HepG2 (cell line): Measurements from ENCODE around the gene MNT. TPM values are rescaled to one million over a fixed set of nuclear protein-coding genes. Genes with fewer than 3 reads are reported as not detected.

ENCODE experiments used
- ATAC-seq: fragments of 200-7000 bp; cut with Tn5 transposase; 3 replicates; pipeline ENCODE4 v1.9.1; 2020; ENCODE audit warnings: mild to moderate bottlenecking, moderate library complexity
- BruUV-seq: library from RNA; stranded (reverse); fragments of 400-500 nt; replicated peaks from 2 replicates; lab custom pipeline; 2021; lab: Mats Ljungman, UMichigan
- CTCF ChIA-PET: fragments of 300-600 bp; formaldehyde crosslinking; extraction: SDS; loops from one replicate; lab custom pipeline; 2021; ENCODE audit warnings: low total read pairs, inconsistent platforms, low intra/inter-chr PET ratio; lab: Yijun Ruan, JAX
- POLR2A ChIA-PET: fragments of 350-600 bp; sonication (Branson Sonifier 250); formaldehyde crosslinking; loops from one replicate; lab custom pipeline; 2020; ENCODE audit warnings: antibody characterized with exemption, inconsistent platforms; lab: Yijun Ruan, JAX
- DNase-seq: peaks from one replicate; pipeline ENCODE4 v3.0.0-alpha.2; 2015; ENCODE audit warnings: low spot score
- FAIRE-seq: peaks from 3 replicates; lab custom pipeline; 2011; peaks lifted over from hg19 to GRCh38; lab: Jason Lieb, UNC
- H2AFZ ChIP-seq: one replicate; pipeline ENCODE4 v1.6.1; 2011; ENCODE audit warnings: low read length, inconsistent platforms
- H3K27ac ChIP-seq: fragments of 300-600 bp; 3 replicates; pipeline ENCODE4 v1.8.0; 2011; ENCODE audit warnings: mixed run types, mild to moderate bottlenecking, mixed read lengths, low read length, inconsistent platforms; ENCODE audit not compliant: insufficient read depth; ENCODE audit errors: extremely low read length
- H3K27me3 ChIP-seq, 2 experiments: fragments of 200-600 bp in 1 of 2; 2 replicates in 1 of 2; 3 replicates in 1 of 2; pipeline versions ENCODE4 v1.6.0 to v1.8.0; 2011; ENCODE audit warnings: low read length in 2 of 2, mild to moderate bottlenecking in 2 of 2, moderate library complexity in 2 of 2, inconsistent platforms in 1 of 2; ENCODE audit not compliant: insufficient read depth in 2 of 2, control insufficient read depth in 1 of 2
- H3K36me3 ChIP-seq, 2 experiments: fragments of 200-600 bp in 1 of 2; replicated peaks in 1 of 2; 2 replicates in 1 of 2; 3 replicates in 1 of 2; pipeline versions ENCODE4 v1.5.1 to v1.8.0; 2011; ENCODE audit warnings: low read length in 2 of 2, inconsistent platforms in 1 of 2; ENCODE audit not compliant: insufficient read depth in 2 of 2, control insufficient read depth in 1 of 2
- H3K4me1 ChIP-seq: 2 replicates; pipeline ENCODE4 v1.5.1; 2012; ENCODE audit warnings: low read length, inconsistent platforms; ENCODE audit not compliant: insufficient read depth
- H3K4me2 ChIP-seq: 2 replicates; pipeline ENCODE4 v1.6.0; 2011; ENCODE audit warnings: low read depth, low read length, inconsistent platforms
- H3K4me3 ChIP-seq, 3 experiments: fragments of 200-600 bp in 1 of 3; sonication (generic), shearing (Covaris generic) in 1 of 3; replicated peaks in 1 of 3; 2 replicates each; pipeline ENCODE4 v1.5.1; 2011 to 2016; ENCODE audit warnings: low read length in 3 of 3, inconsistent platforms in 2 of 3, low read depth in 2 of 3, mild to moderate bottlenecking in 2 of 3, control low read depth in 1 of 3, mixed read lengths in 1 of 3; ENCODE audit not compliant: insufficient read depth in 1 of 3
- H3K79me2 ChIP-seq: one replicate; pipeline ENCODE4 v1.6.1; 2011; ENCODE audit warnings: low read length, inconsistent platforms; ENCODE audit not compliant: insufficient read depth
- H3K9ac ChIP-seq: 2 replicates; pipeline ENCODE4 v1.6.0; 2011; ENCODE audit warnings: mild to moderate bottlenecking, low read depth, low read length, inconsistent platforms; ENCODE audit not compliant: insufficient read depth
- H3K9me3 ChIP-seq: 2 replicates; pipeline ENCODE4 v1.5.1; 2012; ENCODE audit warnings: mild to moderate bottlenecking, low read length
- H4K20me1 ChIP-seq: 2 replicates; pipeline ENCODE4 v1.6.0; 2011; ENCODE audit warnings: inconsistent platforms, mild to moderate bottlenecking, low read length, moderate library complexity; ENCODE audit not compliant: insufficient read depth
- ADNP ChIP-seq: sonication (generic); formaldehyde crosslinking; IDR thresholded peaks from 2 replicates; pipeline ENCODE4 v1.4.0; 2020; ENCODE audit warnings: missing genetic modification reagents
- ARNTL ChIP-seq: sonication (generic); formaldehyde crosslinking; IDR thresholded peaks from 2 replicates; pipeline ENCODE4 v1.4.0; 2020; ENCODE audit warnings: mild to moderate bottlenecking, missing genetic modification reagents
- ATAD3A ChIP-seq: sonication (generic); formaldehyde crosslinking; IDR thresholded peaks from 2 replicates; pipeline ENCODE4 v1.4.0; 2020; ENCODE audit warnings: missing genetic modification reagents
- CSRNP2 ChIP-seq: sonication (generic); formaldehyde crosslinking; conservative IDR thresholded peaks from 2 replicates; pipeline ENCODE4 v1.8.0; 2022; ENCODE audit warnings: low read depth, missing genetic modification reagents
- E2F2 ChIP-seq: sonication (generic); formaldehyde crosslinking; IDR thresholded peaks from 2 replicates; pipeline ENCODE4 v1.4.0; 2020; ENCODE audit warnings: missing genetic modification reagents, borderline replicate concordance
- EEA1 ChIP-seq: sonication (generic); formaldehyde crosslinking; IDR thresholded peaks from 2 replicates; pipeline ENCODE4 v1.5.1; 2020; ENCODE audit warnings: mild to moderate bottlenecking, missing genetic modification reagents, borderline replicate concordance
- EED ChIP-seq: sonication (generic); formaldehyde crosslinking; IDR thresholded peaks from 2 replicates; pipeline ENCODE4 v1.5.0; 2020; ENCODE audit warnings: mild to moderate bottlenecking, missing genetic modification reagents
- HHEX ChIP-seq: IDR thresholded peaks from 2 replicates; pipeline ENCODE4 v1.6.1; 2016; ENCODE audit warnings: control low read depth
- IKZF4 ChIP-seq: sonication (generic); formaldehyde crosslinking; IDR thresholded peaks from 2 replicates; pipeline ENCODE4 v1.5.1; 2020; ENCODE audit warnings: borderline replicate concordance, mild to moderate bottlenecking, low read depth, missing genetic modification reagents; ENCODE audit errors: not compliant biosample characterization
- KLF13 ChIP-seq: sonication (generic); formaldehyde crosslinking; IDR thresholded peaks from 2 replicates; pipeline ENCODE4 v1.4.0; 2020; ENCODE audit warnings: mild to moderate bottlenecking, missing genetic modification reagents
- MAFG ChIP-seq: sonication (generic); formaldehyde crosslinking; IDR thresholded peaks from 2 replicates; pipeline ENCODE4 v1.5.1; 2020; ENCODE audit warnings: mild to moderate bottlenecking, missing genetic modification reagents
- REPIN1 ChIP-seq: sonication (generic); formaldehyde crosslinking; IDR thresholded peaks from 2 replicates; pipeline ENCODE4 v1.8.0; 2022; ENCODE audit warnings: missing genetic modification reagents, low read depth, mild to moderate bottlenecking, borderline replicate concordance
- TAF15 ChIP-seq: fragments of 200-400 bp; formaldehyde crosslinking; IDR thresholded peaks from one replicate; pipeline ENCODE4 v1.6.1; 2018; ENCODE audit warnings: mild to moderate bottlenecking, low read depth, low read length; ENCODE audit not compliant: poor library complexity, severe bottlenecking
- ZNF124 ChIP-seq: sonication (generic); formaldehyde crosslinking; IDR thresholded peaks from 2 replicates; pipeline ENCODE4 v1.4.0; 2020; ENCODE audit warnings: missing genetic modification reagents
- ZNF224 ChIP-seq: sonication (generic); formaldehyde crosslinking; IDR thresholded peaks from 2 replicates; pipeline ENCODE4 v1.5.0; 2020; ENCODE audit warnings: mild to moderate bottlenecking, missing genetic modification reagents
- ZNF331 ChIP-seq: sonication (generic); formaldehyde crosslinking; IDR thresholded peaks from 2 replicates; pipeline ENCODE4 v1.4.0; 2020; ENCODE audit warnings: missing genetic modification reagents
- ZNF503 ChIP-seq: sonication (generic); formaldehyde crosslinking; IDR thresholded peaks from 2 replicates; pipeline ENCODE4 v1.4.0; 2020; ENCODE audit warnings: missing genetic modification reagents
- ZNF772 ChIP-seq: sonication (generic); formaldehyde crosslinking; IDR thresholded peaks from 2 replicates; pipeline ENCODE4 v1.5.0; 2020; ENCODE audit warnings: mild to moderate bottlenecking, missing genetic modification reagents
- ZNF784 ChIP-seq: sonication (generic); formaldehyde crosslinking; IDR thresholded peaks from 2 replicates; pipeline ENCODE4 v1.5.1; 2020; ENCODE audit warnings: missing genetic modification reagents, mild to moderate bottlenecking, borderline replicate concordance
- WGBS: methylation state at CpG from one replicate; pipeline ENCODE4 v1.1.6; 2017; ENCODE audit warnings: low lambda C conversion rate; 5-methylcytosine and 5-hydroxymethylcytosine counted together
- in situ Hi-C: cut with HindIII; loops from 2 replicates; pipeline ENCODE4 v1.10.0; 2017; ENCODE audit warnings: low pct_unique_long_range_greater_than_20kb; ENCODE audit not compliant: extremely low pct_ligation_motif_present
- intact Hi-C: fragments of 100-400 bp; cut with micrococcal nuclease; formaldehyde crosslinking; loops from one replicate; pipeline ENCODE4 v1.10.0; 2022; ENCODE audit not compliant: unreplicated experiment
- polyA plus RNA-seq, 8 experiments: library from polyadenylated mRNA; depleted of rRNA in 3 of 8; stranded (reverse) in 7 of 8; unstranded in 1 of 8; fragments of >200 nt; fragmentation: Illumina TruSeq in 4 of 8; extraction: Trizol in 4 of 8; gene quantifications; 2 replicates each; pipeline versions ENCODE4 v1.2.1 to v1.2.3, GENCODE V29; 2011 to 2016; ENCODE audit warnings: low read depth in 4 of 8, missing spikeins in 1 of 8, mixed read lengths in 1 of 8; ENCODE audit not compliant: insufficient read depth in 1 of 8
- total RNA-seq, 5 experiments: library from RNA; depleted of rRNA; stranded (reverse); fragments of >200 nt; fragmentation: Illumina TruSeq; extraction: Trizol; gene quantifications; 2 replicates each; pipeline ENCODE4 v1.2.3, GENCODE V29; 2016; ENCODE audit warnings: low read depth in 1 of 5

Gene MNT
- total and polyA plus RNA-seq, 2 of the 13 experiments (the other 11 are each of a cell fraction or from before 2014, with no cell fraction given): 2.1 to 3.5 TPM

- WGBS: 32% methylated on average over 3 of the region's 3 CpGs
- no peaks in the 10 kb centered on the region for H4K20me1 ChIP-seq
- H3K9ac ChIP-seq: no peak overlapping the region
- no TSS peak for BruUV-seq
- ChIA-PET CTCF (no interaction called here), POLR2A (no interaction called here)
- H2AFZ ChIP-seq: no peak overlapping the region
- no peaks in the 10 kb centered on the region for H3K79me2 ChIP-seq
- in situ Hi-C loops: no loop called here
- FAIRE-seq (peak; percentile 47), ATAC-seq (no peak), DNase-seq (no peak)
- H3K27ac ChIP-seq: no peak overlapping the region
- H3K4me1 ChIP-seq: peaks cover 11% of the 10 kb centered on the region
- no peaks in the 10 kb centered on the region for H3K9me3 ChIP-seq
- H3K4me2 ChIP-seq: no peak overlapping the region
- intact Hi-C loops: no loop called here
- no peaks in the 10 kb centered on the region for H3K27me3 ChIP-seq
- H3K36me3 ChIP-seq: peaks cover 6 to 22% of the 10 kb centered on the region in 2 experiments
- no peak overlapping the region for H3K4me3 ChIP-seq
- no peak for TF ChIP-seq E2F2 (CRISPR knock-in tag)
- TF ChIP-seq REPIN1 (CRISPR knock-in tag): no peak
- no peak for TF ChIP-seq MAFG (CRISPR knock-in tag)
- no peak for TF ChIP-seq KLF13
- no peak for TF ChIP-seq ZNF772 (CRISPR knock-in tag)
- no peak for TF ChIP-seq ARNTL (CRISPR knock-in tag)
- TF ChIP-seq CSRNP2 (CRISPR knock-in tag): no peak
- TF ChIP-seq ZNF224 (CRISPR knock-in tag): no peak
- TF ChIP-seq EED: no peak
- no peak for TF ChIP-seq EEA1
- TF ChIP-seq HHEX: no peak
- TF ChIP-seq TAF15: no peak
- no peak for TF ChIP-seq ATAD3A (CRISPR knock-in tag)
- no peak for TF ChIP-seq ZNF503 (CRISPR knock-in tag)
- no peak for TF ChIP-seq ZNF124 (CRISPR knock-in tag)
- TF ChIP-seq ZNF784: no peak
- TF ChIP-seq IKZF4 (CRISPR knock-in tag): no peak
- TF ChIP-seq ADNP: no peak
- no peak for TF ChIP-seq ZNF331
Observed at GRCh38 chr17:2442166-2442565, 41.3 kb upstream of the MNT start.
